Stimulated activated CD8-positive, alpha-beta memory T cell treated with anti-CD3 and anti-CD28 coated beads, Interleukin-7, amount 100 ng/mL, for 48 hours (primary cell): ENCODE data around the gene PPFIBP1.

Experiments
- DNase-seq, 2 donors: peaks; one replicate each; pipeline ENCODE4 v3.0.0-alpha.2; 2020; ENCODE audit warnings: low read depth in 1 of 2; ENCODE audit errors: extremely low read depth in 1 of 2

Gene PPFIBP1

DNA sequence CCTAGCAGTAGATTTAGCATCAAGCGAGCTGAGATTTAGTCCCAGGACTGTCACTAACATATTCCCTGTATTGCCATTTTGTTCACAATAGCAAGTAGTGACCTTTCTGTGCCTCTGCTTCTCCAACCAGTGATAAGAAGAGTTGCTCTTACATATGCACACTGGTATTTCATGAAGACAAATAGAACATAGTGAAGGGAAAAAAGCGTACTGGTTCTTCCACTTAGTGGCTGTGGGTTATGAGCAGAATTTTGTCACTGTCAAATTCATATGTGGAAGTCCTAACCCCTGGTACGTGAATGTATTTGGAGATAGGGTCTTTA, 12.3 kb upstream of the PPFIBP1 start:
- DNase-seq: no peak

DNA sequence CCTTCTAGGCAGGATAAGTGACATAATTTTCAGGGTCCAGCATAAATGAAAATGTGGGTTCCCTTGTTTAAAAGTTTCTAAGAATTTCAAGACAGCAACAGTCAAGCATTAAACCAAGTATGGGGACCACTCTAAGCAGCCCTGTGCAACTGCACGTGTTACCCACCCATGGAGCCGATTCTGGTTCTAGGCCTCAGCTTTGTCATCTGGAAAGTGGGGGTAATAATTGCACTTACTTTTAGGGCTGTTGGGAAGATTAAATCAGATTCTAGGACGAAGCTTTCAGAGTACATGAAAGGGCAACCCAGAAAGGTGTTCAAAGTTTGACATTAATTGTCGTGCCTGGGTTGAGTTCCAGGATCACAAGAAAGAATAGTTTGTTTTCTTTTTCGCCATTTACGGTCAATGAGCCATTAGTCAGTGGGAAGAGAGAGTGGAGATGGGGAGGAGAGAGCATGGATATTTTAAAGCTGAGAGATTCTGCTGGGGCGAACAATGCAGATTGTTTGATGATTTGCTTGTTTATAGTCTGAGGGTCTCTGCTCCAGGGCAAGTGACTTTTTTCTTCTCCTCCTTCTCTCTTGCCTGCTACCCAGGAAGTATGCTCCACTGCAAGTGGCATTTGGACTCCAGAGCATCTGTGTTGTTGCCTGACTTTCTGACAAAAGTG, 10.7 kb upstream of the PPFIBP1 start:
- no peak for DNase-seq

DNA sequence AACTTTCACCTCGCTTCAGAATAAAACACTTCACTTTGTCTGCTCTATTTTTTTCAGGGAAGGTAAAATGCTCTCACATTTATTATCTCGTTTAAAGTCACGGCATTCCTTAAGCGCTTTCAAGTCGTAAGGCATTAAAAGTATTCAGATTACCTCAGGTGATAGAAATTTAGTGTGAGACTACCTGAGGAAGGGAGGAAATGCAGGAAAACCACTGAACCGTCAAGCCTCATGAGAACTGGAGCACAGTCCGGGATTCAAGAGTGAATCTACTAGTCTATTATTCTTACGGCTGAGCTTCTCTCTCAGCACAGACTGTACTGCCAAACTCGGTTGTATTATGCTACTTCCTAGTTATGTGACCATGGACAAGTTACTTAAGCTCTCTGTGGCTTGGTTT, 8.3 kb upstream of the PPFIBP1 start:
- DNase-seq: no peak

DNA sequence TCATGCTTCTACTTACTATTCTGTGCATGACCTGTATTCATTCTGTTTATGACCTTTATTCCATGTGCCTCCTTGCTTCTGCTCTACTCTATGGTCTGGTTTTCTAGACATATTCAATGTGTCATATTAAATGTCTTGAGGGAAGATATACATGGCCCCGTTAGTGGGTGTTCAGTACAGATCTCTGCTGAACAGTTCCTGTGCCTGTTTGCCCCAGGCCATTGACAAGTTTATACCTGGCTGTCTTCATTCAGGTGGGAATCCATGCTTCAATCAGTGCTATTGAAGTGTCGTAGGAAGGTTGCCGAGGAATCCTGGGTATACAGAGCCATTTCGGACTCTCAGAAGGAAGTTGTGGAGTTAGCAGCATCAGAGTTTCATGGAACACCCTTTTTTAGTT, 7.4 kb upstream of the PPFIBP1 start:
- no peak for DNase-seq

DNA sequence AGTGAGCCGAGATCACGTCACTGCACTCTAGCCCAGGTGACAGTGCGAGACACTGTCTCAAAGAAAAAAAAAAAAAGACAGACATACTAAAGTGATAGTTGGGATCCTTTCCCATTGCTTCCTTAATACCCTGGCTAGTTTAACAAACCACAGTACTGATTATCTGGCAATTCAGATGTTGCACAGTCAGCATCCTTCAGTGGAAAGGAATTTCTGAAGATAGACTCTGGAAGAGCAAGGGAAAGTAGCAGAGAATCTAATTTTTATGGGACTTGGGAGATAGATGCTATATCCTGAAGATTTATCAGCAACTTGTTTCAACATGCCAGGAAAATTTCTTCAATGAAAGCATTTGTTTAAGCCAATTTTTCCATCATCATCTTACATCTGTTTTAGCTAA, 6.5 kb upstream of the PPFIBP1 start:
- no peak for DNase-seq

DNA sequence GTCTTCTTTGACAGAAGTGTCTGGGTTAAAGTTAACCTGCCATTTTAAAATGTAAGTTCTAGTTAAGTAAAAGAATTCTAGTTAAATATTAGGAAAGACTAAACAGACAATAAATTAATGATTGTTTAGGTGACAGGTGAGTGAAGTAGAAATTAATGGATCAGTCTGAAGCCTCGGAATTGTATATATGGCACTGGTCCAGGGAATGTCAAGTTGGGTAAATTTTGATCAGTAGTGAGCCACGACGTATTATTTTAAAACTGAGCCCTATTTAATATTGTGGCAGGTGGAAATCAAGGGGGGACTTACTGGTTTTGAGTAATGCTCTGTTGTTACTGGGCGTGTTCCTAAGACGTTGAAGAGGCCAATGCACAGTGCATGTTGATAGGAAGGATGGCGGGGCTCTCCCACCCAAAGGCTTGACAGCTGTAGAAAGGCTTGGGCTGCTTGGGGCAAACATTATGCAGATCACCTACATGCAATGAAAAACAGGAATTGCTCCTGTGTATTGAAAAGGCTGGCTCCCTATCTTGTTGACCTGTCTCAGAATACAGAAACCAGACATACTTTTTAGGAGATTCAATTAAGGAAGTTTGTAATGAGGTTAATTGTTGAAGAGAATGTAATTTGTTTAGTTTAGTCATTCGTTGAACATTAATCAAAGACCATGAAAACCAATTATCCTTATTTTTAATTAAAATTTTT, 5.9 kb upstream of the PPFIBP1 start:
- DNase-seq: no peak

DNA sequence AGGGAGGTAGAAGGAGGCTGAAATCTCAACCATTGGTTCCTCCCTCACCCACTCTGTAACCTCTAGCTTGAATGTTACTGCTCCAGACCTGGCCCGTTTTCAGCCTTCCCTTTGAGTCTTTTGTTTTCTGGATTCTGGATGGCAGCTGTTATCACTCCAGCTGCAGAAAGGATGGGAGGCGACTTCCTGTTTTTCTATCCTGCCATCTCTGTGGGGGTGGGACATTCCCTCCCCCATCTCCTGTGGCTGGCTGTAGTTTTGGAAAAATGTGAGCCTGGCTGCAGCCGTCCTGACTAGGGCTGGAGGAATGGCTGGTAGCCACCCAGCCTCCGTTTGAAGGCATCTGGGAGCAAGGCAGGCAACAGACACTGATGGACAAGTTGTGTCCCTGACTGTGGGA, 2.9 kb upstream of the PPFIBP1 start:
- no peak for DNase-seq

DNA sequence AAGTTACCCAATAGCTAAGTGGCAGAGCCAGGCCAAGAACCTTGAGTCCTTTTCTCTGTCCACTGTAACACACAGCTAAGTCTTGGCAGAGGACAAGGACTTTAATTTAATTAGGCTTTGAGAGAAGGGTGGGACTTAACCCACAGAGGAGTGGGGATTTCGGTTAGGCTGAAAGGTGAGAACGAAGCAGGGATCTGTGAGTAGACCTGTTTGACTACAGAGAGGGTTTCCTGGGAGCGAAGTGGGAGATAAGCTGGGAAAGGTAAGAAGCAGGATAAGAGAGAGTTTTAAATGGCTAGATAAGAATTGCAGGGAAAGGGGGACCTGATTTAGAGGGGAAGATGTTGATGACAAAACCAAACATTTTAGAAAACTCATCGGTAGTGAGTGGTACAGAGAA, 2.0 kb upstream of the PPFIBP1 start:
- no peak for DNase-seq

DNA sequence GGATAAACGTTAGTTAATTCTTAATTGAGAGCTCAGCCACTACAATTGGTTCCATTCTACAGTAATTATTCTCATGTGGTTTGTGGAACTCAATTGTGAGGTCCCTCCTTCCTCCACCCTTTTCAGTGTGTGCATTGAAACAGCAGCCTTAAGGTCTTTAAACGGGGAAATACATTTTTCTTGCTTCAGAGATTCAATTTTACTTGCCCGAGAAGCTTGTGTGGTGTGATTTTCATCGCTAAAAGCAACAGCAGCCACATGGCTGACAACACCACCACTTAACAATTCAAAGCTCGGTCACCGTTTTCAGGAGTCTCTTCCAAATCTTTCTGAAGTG, 733 bp upstream of the PPFIBP1 start:
- DNase-seq: no peak

DNA sequence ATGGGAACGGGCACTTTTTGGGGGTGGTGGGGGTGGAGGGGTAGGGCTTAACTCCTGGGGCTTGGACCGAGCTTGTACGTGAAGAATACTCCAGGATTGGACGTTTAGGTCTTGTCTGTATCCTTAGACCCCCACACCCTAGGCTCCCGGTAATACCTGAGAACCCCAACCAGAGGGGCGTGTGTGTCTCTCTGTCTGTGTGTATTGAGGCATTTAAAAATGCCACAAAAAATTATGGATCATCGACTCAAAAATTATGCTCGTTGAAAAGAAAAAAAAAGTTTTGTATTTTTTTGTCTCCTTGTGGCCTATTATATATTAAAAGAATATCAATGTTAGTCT, 459 bp downstream of the PPFIBP1 start:
- no peak for DNase-seq

DNA sequence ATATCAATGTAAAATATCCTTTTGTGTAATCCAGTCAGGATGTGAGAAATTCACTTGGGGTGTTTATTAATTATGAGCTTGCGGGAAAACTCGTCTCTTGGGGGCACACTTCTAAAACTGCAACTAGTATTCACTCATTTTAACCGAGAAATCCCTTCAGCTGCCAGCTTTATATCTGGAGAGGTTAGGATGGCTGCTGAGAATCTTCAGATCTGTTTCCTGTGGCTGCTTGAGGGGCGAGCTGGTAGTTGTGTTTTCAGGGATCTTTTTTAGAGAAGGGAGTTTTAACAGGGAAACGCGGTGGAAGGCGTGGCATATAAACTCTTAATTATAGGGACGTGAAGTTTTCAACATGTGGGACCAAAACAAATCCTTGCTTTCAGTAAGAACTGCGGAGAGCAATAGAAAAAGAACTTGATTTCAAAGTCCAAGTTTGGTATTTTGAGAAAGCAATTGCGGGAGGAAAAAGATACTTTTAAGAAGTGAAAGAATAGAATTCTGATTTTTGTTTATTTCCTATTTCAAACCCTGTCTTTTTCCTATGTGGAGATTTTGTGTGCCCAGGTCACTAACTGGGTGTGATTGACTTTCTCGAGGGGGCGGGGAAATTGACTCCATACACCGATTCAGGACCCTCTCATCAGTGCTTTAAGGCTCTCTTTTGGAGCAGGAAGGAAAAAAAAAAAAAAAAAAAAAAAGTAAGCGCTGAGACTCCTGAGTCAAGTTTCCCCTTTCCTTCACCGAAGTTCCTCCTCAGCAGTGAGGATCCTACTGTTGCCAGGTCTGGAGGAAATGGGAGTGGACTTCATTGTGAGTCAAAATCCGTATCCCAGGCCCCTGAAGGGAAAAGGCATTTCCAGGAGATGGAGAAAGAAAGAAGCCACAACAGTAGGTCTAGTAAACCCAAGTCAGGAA, 1.1 kb downstream of the PPFIBP1 start:
- no peak for DNase-seq

DNA sequence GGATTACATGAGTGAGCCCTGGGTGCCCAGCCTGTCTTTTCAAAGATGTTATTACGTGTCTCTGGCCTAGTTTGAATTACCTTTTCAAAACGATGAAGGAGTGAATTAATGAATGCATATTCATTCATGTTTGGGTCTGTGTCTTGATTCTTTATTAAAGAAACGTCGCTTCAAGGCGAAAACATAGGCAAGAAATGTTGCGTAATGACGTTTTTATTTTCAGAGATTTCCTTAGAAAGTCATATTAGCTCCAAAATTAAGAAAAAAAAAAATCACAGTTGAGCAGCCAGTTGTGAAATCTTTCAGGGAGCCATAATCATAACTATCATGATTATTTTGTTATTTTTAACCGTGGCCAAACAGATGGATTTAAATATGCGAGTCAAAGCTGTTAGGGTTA, 3.5 kb downstream of the PPFIBP1 start:
- DNase-seq: no peak

DNA sequence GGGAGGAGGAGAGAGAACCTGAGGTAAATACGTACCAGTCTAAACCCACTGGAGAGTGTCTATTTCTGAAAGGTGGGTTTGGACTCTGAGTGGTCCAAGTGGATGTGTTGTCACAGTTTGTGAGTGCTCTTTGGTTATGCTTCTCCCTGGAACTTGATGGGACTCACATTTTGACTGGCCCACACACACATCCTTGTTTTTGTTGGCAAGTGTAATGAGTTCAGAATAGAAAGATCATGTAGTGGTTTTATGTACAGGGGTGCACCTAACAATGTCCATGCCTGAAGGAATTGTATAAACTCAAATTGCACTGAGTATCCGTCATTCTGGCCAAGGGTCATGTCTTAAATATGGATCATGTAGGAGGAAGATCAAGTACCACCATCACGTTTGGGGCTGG, 4.8 kb downstream of the PPFIBP1 start:
- DNase-seq: no peak

DNA sequence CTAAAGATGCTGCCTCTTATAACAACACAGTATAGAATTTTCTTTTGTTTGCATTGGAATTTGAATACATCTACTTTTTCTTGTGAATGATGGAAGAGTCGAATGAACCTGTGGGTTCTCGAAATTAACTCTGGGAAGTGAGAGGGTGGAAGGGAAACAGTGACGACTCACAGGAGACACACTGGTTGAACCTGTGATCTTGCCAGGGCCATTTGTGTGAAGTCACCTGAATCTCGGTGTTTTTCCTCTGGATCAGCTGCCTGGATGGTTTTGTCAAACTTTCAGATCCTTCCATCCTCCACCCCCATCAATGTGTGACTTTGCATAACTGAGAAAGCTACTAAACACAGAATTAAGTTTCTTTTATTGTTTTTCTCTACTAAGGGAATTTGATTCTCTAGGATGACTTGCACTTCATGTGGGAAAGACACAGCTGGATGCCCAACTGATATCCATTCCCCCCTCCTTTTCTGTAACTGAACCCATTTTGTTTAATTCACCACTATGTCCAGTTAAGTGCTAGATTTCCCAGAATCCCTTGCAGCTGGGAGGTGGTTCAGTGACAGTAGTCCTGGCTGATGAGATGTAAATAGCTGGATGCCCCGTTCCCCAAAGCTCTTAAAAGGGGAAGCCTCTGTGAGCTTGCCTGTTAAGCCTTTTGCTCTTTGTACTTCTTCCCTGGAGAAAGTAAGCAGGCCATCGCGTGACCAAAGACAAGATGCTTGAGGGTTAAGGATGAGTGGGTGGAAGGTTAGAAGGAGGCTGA, 6.3 kb downstream of the PPFIBP1 start:
- DNase-seq: no peak

DNA sequence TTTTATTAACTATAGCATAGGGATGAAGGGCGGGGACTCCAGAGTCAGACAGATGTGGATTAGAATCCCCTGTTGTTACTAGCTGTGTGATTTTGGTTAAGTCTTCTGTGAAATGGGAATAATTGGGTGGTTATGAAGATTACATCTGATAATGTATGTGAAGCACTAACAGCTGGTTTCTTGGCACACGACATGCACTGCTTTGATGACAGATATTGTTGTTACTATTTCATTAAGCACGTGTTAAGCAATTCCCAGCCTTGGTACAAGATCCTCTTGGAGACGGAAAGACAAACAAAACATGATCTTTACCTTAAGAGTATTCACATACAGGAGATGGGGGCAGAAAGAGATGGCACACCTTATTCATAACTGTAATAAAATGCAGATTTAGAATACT, 7.9 kb downstream of the PPFIBP1 start:
- DNase-seq: no peak

DNA sequence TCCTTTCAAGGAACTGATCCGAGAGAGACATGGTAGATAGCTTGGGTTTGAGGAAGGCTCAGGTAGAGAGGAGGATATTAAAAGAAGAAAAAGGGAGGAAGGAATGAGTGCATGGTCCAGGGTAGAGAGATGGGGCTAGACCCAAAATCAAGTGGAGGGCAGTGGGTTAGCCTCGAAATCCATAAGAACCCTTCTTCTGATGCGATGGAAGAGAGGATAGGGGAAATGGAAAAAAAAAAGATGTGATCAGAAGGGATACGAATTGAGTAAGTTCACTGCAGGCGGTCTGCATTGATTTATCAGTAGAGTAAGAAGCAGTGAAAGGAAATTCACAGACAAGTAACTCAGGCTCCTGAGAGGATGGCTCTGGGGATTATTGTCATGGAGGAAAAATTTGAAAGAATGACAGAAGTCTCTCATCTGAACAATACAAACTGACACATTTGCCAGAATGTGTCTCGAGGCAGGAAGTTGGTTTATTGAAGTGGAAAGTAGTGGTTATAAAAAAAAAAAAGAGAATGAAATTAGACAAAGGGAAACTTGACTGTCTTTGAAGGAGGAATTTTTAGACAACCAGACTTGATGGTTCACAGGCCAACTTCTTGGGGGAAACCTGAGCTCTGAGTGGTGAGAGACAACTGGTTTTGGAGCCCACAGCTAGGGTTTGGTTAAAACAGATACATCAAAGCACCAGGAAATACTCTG, 10.2 kb downstream of the PPFIBP1 start:
- peak in 1 of 2 donors; percentile 16 for DNase-seq

DNA sequence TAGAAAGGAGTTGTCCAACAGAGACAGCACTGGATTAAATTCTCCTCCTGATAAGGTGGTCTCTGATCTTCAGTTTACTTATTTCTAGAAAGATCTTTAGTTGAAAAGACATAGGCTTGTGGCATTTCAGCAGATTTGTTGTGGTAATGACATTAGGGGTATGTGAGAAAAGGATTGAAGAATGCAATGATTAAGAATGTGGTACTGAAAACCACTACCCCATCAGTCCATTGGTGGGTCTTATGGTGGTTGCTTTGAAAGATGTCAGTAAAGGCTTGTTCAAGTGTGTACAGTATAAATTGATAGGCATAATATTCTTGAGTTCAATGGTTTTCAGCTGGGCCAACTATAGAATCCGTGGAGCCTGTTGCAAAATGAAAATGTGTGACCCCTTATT, 10.8 kb downstream of the PPFIBP1 start:
- no peak for DNase-seq

DNA sequence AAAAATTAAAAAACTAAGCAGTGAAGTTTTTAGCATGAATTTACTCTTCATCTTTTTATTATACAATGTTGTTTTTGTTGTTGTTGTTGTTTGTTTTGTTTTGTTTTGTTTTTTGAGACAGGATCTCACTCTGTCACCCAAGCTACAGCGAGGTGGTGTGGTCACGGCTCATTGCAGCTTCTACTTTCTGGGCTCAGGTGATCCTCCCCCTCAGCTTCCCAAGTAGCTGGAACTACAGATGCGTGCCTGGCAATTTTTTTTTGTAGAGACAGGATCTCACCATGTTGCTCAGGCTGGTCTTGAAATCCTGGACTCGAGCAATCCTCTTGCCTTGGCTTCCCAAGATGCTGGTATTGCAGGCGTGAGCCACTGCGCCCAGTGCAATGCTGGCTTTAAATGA, 11.3 kb downstream of the PPFIBP1 start:
- DNase-seq: no peak

DNA sequence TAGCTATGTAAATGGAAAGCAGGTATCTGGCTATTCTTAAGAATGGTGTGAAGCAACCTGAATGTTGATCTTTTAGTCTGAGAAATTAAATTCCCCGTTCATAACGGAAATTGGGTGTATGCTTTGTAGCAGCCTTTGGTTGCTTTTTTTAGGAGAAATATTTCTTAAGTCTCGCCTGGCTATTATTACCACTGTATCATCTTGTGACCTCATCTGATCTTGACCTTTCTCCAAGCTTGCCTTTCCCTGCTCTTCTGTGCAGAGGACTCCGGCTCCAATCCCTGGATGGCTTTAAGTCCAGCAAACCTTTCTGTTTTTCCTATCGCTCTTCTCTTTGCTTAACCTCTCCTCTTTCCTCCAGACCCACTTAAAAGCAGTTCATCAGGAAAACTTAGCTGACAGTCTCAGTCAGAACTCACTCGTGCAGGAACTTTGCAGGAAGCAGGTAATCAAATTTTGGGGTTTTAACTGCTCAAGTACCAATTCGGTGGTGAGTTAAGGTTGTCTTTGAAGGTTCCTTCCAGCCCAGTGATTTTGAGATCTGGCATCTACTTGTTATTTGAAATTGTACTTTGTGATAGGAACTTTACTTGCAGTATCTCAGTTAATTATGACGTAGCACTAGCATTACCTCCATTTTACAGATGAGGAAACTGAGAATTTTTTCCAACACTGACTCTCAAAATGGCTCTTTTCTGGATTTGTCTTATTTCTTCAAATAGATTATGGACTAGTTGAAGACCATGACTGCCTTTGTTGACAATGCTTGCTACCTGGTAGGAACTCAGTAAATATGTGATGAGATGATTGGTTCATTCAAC, 14.1 kb downstream of the PPFIBP1 start:
- DNase-seq: no peak

DNA sequence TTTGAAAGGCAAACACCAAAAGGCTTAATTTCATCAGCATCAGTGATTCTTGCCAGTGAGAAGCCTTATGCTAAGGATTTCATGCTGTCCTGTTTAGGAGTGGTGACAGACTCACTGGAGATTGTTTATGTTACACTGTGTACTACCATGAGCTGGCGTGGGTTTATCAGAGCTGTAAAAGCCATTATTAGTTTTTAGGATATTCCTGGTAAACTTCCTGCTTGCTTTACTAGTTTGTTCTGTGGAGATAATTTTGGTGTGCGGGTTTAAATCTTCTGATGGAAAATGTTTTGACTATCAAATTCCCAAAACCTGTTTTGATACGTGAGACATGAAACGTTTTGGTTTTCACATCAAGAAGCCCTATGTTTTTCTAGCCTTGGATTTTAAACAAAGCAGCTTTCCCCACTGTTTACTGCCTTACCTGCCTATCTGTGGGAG, 15.2 kb downstream of the PPFIBP1 start:
- DNase-seq: no peak
